Cardiac fibroblast (primary cell): ENCODE measurements around the gene RFLNA.

Source experiments
- DNase-seq, 2 donors: peaks; one replicate each; pipeline versions ENCODE4 v3.0.0 to v3.0.0-alpha.2; 2010; ENCODE audit warnings: low read depth in 2 of 2
- H3K4me3 ChIP-seq, 2 donors: replicated peaks in 1 of 2; 1 replicate in 1 of 2; 2 replicates in 1 of 2; pipeline ENCODE4 v1.5.1; 2011; ENCODE audit warnings: low read depth in 2 of 2, low read length in 2 of 2, mild to moderate bottlenecking in 2 of 2, moderate library complexity in 1 of 2
- CTCF ChIP-seq: IDR thresholded peaks from one replicate; pipeline ENCODE4 v1.5.1; 2011; ENCODE audit warnings: low read depth, mild to moderate bottlenecking, low read length, inconsistent platforms

The RFLNA gene

GRCh38 chr12:124281309-124281708 is 13.6 kb upstream of the RFLNA start:
- no peak for TF ChIP-seq CTCF
- DNase-seq, result no peak
- H3K4me3 ChIP-seq, result no peak overlapping the region

DNA sequence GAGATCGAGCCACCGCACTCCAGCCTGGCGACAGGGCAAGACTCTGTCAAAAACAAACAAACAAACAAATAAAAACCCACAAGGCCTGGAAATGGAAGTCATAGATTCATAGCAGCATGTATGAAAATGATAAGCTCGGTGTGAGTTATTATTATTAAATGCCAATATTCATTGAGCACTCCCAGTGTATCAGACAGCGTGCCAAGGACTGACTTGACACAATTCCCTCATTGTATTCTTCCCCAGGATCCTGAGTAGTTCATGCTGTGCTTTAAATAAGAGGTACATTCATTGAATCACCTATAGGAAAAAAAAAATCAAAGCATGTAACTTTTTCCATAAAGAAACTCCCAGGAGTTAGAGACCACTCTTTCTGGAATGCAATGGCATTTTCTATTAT is 12.6 kb upstream of the RFLNA start:
- no peak for DNase-seq
- H3K4me3 ChIP-seq, result no peak overlapping the region
- TF ChIP-seq CTCF, result no peak

DNA sequence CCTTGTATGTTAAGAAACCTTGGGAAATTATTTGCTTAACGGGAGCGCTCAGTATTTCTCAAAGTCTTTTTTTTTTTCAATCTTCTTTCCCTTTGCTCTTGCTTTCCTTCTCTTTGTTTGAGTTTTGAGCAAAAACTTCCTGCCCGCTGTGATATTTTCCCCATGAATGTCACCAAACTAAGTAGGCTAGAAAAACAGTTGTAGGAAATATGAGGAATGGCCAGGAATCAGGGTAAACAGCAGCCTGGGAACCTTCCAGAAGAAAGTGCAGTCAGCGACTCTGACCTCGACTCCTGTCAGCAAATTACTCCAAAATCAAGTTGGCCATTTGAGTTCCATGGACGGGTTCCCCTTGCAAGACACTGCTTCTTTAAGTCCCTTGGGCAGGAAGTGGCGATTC is 11.6 kb upstream of the RFLNA start:
- no peak for DNase-seq
- H3K4me3 ChIP-seq, result no peak overlapping the region
- TF ChIP-seq CTCF, result no peak

DNA sequence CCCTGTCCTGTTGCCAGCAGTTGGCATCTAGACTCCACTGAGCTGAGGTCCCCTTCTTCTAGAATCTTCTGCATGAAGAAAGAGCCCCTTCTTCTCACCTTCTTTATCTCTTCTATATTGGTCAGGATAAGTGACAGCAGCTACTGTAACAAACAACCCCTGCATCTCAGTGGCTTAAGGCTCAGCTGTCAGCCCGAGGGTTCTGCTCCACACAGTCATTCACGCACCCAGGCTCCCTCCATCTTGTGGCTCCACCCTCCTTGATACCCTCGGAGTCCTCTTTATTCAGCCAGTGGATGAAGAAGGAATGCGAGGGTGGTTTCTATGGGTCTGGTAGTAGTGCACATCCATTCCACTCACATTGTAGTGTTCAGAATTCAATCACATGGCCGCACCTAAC is 10.5 kb upstream of the RFLNA start:
- no peak for DNase-seq
- TF ChIP-seq CTCF, result no peak

DNA sequence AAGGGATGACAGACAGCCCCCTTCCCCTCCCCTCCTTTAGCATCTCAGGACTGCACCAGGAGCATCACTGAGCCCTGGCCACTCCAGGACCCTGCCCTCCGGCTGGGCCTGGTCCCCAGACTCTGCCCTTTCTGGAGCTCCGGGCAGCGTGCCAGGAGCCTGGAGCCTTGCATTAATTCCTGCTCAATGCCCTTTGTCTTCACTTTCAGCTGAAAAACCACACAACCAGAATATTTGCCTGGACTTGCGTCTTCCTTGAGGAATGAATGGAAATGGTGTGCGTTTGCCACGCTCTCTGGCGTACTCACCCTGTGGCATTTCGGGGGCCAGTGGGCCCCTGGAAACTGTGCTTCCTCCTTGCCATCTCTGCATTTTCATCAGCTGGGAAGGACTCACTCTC is 8.5 kb upstream of the RFLNA start:
- no peak for TF ChIP-seq CTCF
- no peak overlapping the region for H3K4me3 ChIP-seq
- DNase-seq, result peak in 1 of 2 donors; percentile 47

More for the DNA sequence above, 10.5 kb upstream of the RFLNA start:
- H3K4me3 ChIP-seq, result no peak overlapping the region

- no peak for TF ChIP-seq CTCF
Observed at GRCh38 chr12:124286971-124287370, 7.9 kb upstream of the RFLNA start.

More at GRCh38 chr12:124286971-124287370, 7.9 kb upstream of the RFLNA start:
- no peak for DNase-seq
- no peak overlapping the region for H3K4me3 ChIP-seq
